Osteocyte (in vitro differentiated cells): ENCODE measurements around the gene BAIAP3. TPM values are rescaled to one million over a fixed set of nuclear protein-coding genes. Genes with fewer than 3 reads are reported as not detected.

Source experiments
- DNase-seq: peaks from one replicate; pipeline ENCODE4 v3.0.0; 2021; ENCODE audit warnings: mixed read lengths; ENCODE audit not compliant: unreplicated experiment; ENCODE audit errors: extremely low spot score
- H3K27ac Mint-ChIP-seq: one replicate; pipeline ENCODE4 v1.8.0; 2021; ENCODE audit warnings: mild to moderate bottlenecking, mixed read lengths; ENCODE audit not compliant: unreplicated experiment
- H3K27me3 Mint-ChIP-seq: one replicate; pipeline ENCODE4 v1.8.0; 2021; ENCODE audit warnings: mixed read lengths; ENCODE audit not compliant: unreplicated experiment
- H3K36me3 Mint-ChIP-seq: one replicate; pipeline ENCODE4 v1.8.0; 2021; ENCODE audit warnings: mixed read lengths; ENCODE audit not compliant: unreplicated experiment
- H3K4me1 Mint-ChIP-seq: one replicate; pipeline ENCODE4 v1.8.0; 2021; ENCODE audit warnings: mixed read lengths; ENCODE audit not compliant: unreplicated experiment
- H3K4me3 Mint-ChIP-seq: one replicate; pipeline ENCODE4 v1.8.0; 2021; ENCODE audit warnings: mild to moderate bottlenecking, moderate library complexity, mixed read lengths; ENCODE audit not compliant: unreplicated experiment
- H3K9me3 Mint-ChIP-seq: one replicate; pipeline ENCODE4 v1.8.0; 2021; ENCODE audit warnings: mixed read lengths; ENCODE audit not compliant: unreplicated experiment
- CTCF ChIP-seq: fragments of 200-600 bp; sonication (generic); IDR thresholded peaks from 2 replicates; pipeline ENCODE4 v1.5.0; 2021; ENCODE audit warnings: antibody characterized with exemption, mild to moderate bottlenecking, moderate library complexity
- total RNA-seq: library from RNA; stranded (reverse); gene quantifications from 2 replicates; pipeline ENCODE4 v1.2.1, GENCODE V29; 2021

Gene BAIAP3
- total RNA-seq, 1 donor from 2014 or later, result 0.48 TPM

GRCh38 chr16:1297018-1297696, 36.3 kb upstream of the BAIAP3 start:
- DNase-seq, result no peak
- Mint-ChIP-seq H3K9me3 (no peaks in the 10 kb centered on the region), H3K36me3 (no peaks in the 10 kb centered on the region)

GRCh38 chr16:1298406-1298805, 35.0 kb upstream of the BAIAP3 start:
- H3K4me3 Mint-ChIP-seq, result no peak overlapping the region
- no peak overlapping the region for H3K27ac Mint-ChIP-seq
- DNase-seq, result no peak
- no peaks in the 10 kb centered on the region for H3K9me3 Mint-ChIP-seq
- no peak for TF ChIP-seq CTCF
- no peaks in the 10 kb centered on the region for H3K36me3 Mint-ChIP-seq
- H3K27me3 Mint-ChIP-seq, result peaks cover 35% of the 10 kb centered on the region
- H3K4me1 Mint-ChIP-seq, result peaks cover 2% of the 10 kb centered on the region

More at GRCh38 chr16:1297018-1297696, 36.3 kb upstream of the BAIAP3 start:
- H3K4me1 Mint-ChIP-seq, result peaks cover 2% of the 10 kb centered on the region
- no peak overlapping the region for H3K4me3 Mint-ChIP-seq
- H3K27me3 Mint-ChIP-seq, result peaks cover 35% of the 10 kb centered on the region
- TF ChIP-seq CTCF, result no peak
- H3K27ac Mint-ChIP-seq, result no peak overlapping the region

GRCh38 chr16:1299012-1299867, 34.2 kb upstream of the BAIAP3 start:
- Mint-ChIP-seq H3K4me3 (no peak overlapping the region), H3K27ac (no peak overlapping the region)
- no peak for TF ChIP-seq CTCF

GRCh38 chr16:1299868-1300203, 33.6 kb upstream of the BAIAP3 start:
- H3K4me3 Mint-ChIP-seq, result no peak overlapping the region
- no peak for TF ChIP-seq CTCF
- DNase-seq, result no peak
- H3K9me3 Mint-ChIP-seq, result no peaks in the 10 kb centered on the region
- H3K27ac Mint-ChIP-seq, result no peak overlapping the region
- peaks cover 2% of the 10 kb centered on the region for H3K4me1 Mint-ChIP-seq
- peaks cover 26% of the 10 kb centered on the region for H3K27me3 Mint-ChIP-seq
- H3K36me3 Mint-ChIP-seq, result no peaks in the 10 kb centered on the region

More at GRCh38 chr16:1299012-1299867, 34.2 kb upstream of the BAIAP3 start:
- Mint-ChIP-seq H3K4me1 (peaks cover 2% of the 10 kb centered on the region), H3K9me3 (no peaks in the 10 kb centered on the region), H3K27me3 (peaks cover 30% of the 10 kb centered on the region), H3K36me3 (no peaks in the 10 kb centered on the region)
- no peak for DNase-seq
